ENCODE data around the gene MED12.

- TF ChIP-seq CTCF (tag by site-specific recombination; IDR thresholded peaks at IDR 0.05) (no peak), KLF16 (tag by site-specific recombination; IDR thresholded peaks at IDR 0.05) (no peak), ZNF280C (tag by site-specific recombination; IDR thresholded peaks at IDR 0.05) (no peak), KLF1 (tag by site-specific recombination; IDR thresholded peaks at IDR 0.05) (no peak), ZNF830 (tag by site-specific recombination; IDR thresholded peaks at IDR 0.05; ENCODE audit: low read depth) (no peak), TRIM28 (IDR thresholded peaks at IDR 0.05; ENCODE audit: borderline replicate concordance, low read length) (no peak), PBX3 (CRISPR knock-in tag; IDR thresholded peaks at IDR 0.05) (no peak), ZEB2 (tag by site-specific recombination; IDR thresholded peaks at IDR 0.05) (no peak)
Observed at GRCh38 chrX:71162981-71163380, 44.6 kb downstream of the MED12 start.
